GM12801 (cell line): Measurements from ENCODE around the gene NFIA.

Source experiments
- CTCF ChIP-seq: IDR thresholded peaks from one replicate; pipeline ENCODE4 v1.5.1; 2011; ENCODE audit warnings: control low read depth; ENCODE audit not compliant: insufficient read length; ENCODE audit errors: extremely low read depth

The NFIA gene

GRCh38 chr1:61322769-61323168, 240.4 kb downstream of the NFIA start:
- no peak for TF ChIP-seq CTCF

GRCh38 chr1:61323681-61324328, 241.4 kb downstream of the NFIA start:
- no peak for TF ChIP-seq CTCF

- TF ChIP-seq CTCF: no peak
These were observed 244.4 kb downstream of the NFIA start for GRCh38 chr1:61326713-61327112.

- TF ChIP-seq CTCF: no peak
These were observed 245.1 kb downstream of the NFIA start for GRCh38 chr1:61327436-61327835.

GRCh38 chr1:61329556-61329955, 247.2 kb downstream of the NFIA start:
- TF ChIP-seq CTCF: no peak

GRCh38 chr1:61330018-61330417, 247.7 kb downstream of the NFIA start:
- no peak for TF ChIP-seq CTCF

GRCh38 chr1:61330571-61330970, 248.2 kb downstream of the NFIA start:
- TF ChIP-seq CTCF: no peak
